Activated T-helper 2 cell treated with anti-CD3 and anti-CD28 coated beads, Interferon-gamma antibody, Interleukin-2, Interleukin-4, amounts not matched to agents 10 μg/mL and 5 μg/mL and 100 μg/mL, durations not matched to agents 14 hours and 24 hours and 36 hours (primary cell): ENCODE results near the gene ZNF580. TPM values are rescaled to one million over a fixed set of nuclear protein-coding genes. Genes with fewer than 3 reads are reported as not detected.

Experiments used
- DNase-seq: peaks from one replicate; pipeline ENCODE4 v3.0.0; 2021; ENCODE audit warnings: low spot score
- H3K27ac Mint-ChIP-seq: one replicate; pipeline ENCODE4 v1.8.0; 2021; ENCODE audit warnings: mixed read lengths
- H3K27me3 Mint-ChIP-seq: one replicate; pipeline ENCODE4 v1.8.0; 2021; ENCODE audit warnings: low read depth, mixed read lengths
- H3K36me3 Mint-ChIP-seq: one replicate; pipeline ENCODE4 v1.8.0; 2021; ENCODE audit warnings: low read depth, mixed read lengths
- H3K4me1 Mint-ChIP-seq: one replicate; pipeline ENCODE4 v1.8.0; 2021; ENCODE audit warnings: low read depth, mixed read lengths
- H3K4me3 Mint-ChIP-seq: one replicate; pipeline ENCODE4 v1.8.0; 2021; ENCODE audit warnings: low read depth, mild to moderate bottlenecking, moderate library complexity, mixed read lengths
- H3K9me3 Mint-ChIP-seq: one replicate; pipeline ENCODE4 v1.8.0; 2021; ENCODE audit warnings: mixed read lengths
- intact Hi-C: fragments of 100-400 bp; cut with micrococcal nuclease; formaldehyde crosslinking; loops from one replicate; pipeline ENCODE4 v1.15.1; 2023
- total RNA-seq: library from RNA; stranded (reverse); gene quantifications from 2 replicates; pipeline ENCODE4 v1.2.3, GENCODE V29; 2022

ZNF580 gene
- total RNA-seq, 1 donor from 2014 or later = 32.1 TPM

- H3K4me3 Mint-ChIP-seq = no peak overlapping the region
- H3K36me3 Mint-ChIP-seq = peaks cover 89% of the 10 kb centered on the region
- H3K4me1 Mint-ChIP-seq = peaks cover 3% of the 10 kb centered on the region
- H3K27ac Mint-ChIP-seq = no peak overlapping the region
- intact Hi-C loops = no loop called here
- DNase-seq = no peak
- H3K9me3 Mint-ChIP-seq = no peaks in the 10 kb centered on the region
- H3K27me3 Mint-ChIP-seq = no peaks in the 10 kb centered on the region
These were observed 25.7 kb downstream of the ZNF580 start for GRCh38 chr19:55666343-55667005.

- peaks cover under 1% of the 10 kb centered on the region for H3K4me1 Mint-ChIP-seq
- no peak for DNase-seq
- no peaks in the 10 kb centered on the region for H3K27me3 Mint-ChIP-seq
- intact Hi-C loops = no loop called here
- H3K36me3 Mint-ChIP-seq = peaks cover 88% of the 10 kb centered on the region
- H3K27ac Mint-ChIP-seq = no peak overlapping the region
- no peak overlapping the region for H3K4me3 Mint-ChIP-seq
- H3K9me3 Mint-ChIP-seq = no peaks in the 10 kb centered on the region
These were observed 26.2 kb downstream of the ZNF580 start for GRCh38 chr19:55667006-55667381.

- H3K9me3 Mint-ChIP-seq = no peaks in the 10 kb centered on the region
- H3K27me3 Mint-ChIP-seq = no peaks in the 10 kb centered on the region
- no peak overlapping the region for H3K27ac Mint-ChIP-seq
- peaks cover 88% of the 10 kb centered on the region for H3K36me3 Mint-ChIP-seq
- H3K4me1 Mint-ChIP-seq = no peaks in the 10 kb centered on the region
- no peak overlapping the region for H3K4me3 Mint-ChIP-seq
- intact Hi-C loops = no loop called here
- DNase-seq = no peak
These were observed 26.7 kb downstream of the ZNF580 start for GRCh38 chr19:55667511-55667910.

GRCh38 chr19:55667958-55668357 is 27.2 kb downstream of the ZNF580 start:
- H3K27ac Mint-ChIP-seq = no peak overlapping the region
- H3K4me1 Mint-ChIP-seq = no peaks in the 10 kb centered on the region
- DNase-seq = no peak
- no peaks in the 10 kb centered on the region for H3K9me3 Mint-ChIP-seq
- peaks cover 83% of the 10 kb centered on the region for H3K36me3 Mint-ChIP-seq
- no peak overlapping the region for H3K4me3 Mint-ChIP-seq
- intact Hi-C loops = no loop called here
- H3K27me3 Mint-ChIP-seq = no peaks in the 10 kb centered on the region

- Mint-ChIP-seq H3K9me3 (no peaks in the 10 kb centered on the region), H3K27ac (no peak overlapping the region), H3K27me3 (no peaks in the 10 kb centered on the region), H3K36me3 (peaks cover 83% of the 10 kb centered on the region), H3K4me1 (peaks cover 3% of the 10 kb centered on the region), H3K4me3 (no peak overlapping the region)
- intact Hi-C loops = no loop called here
- no peak for DNase-seq
These were observed 28.0 kb downstream of the ZNF580 start for GRCh38 chr19:55668603-55669348.

- intact Hi-C loops = no loop called here
These were observed 28.8 kb downstream of the ZNF580 start for GRCh38 chr19:55669418-55670279.

GRCh38 chr19:55670280-55671053 is 29.7 kb downstream of the ZNF580 start:
- H3K27me3 Mint-ChIP-seq = no peaks in the 10 kb centered on the region
- peaks cover 7% of the 10 kb centered on the region for H3K4me1 Mint-ChIP-seq
- no peak overlapping the region for H3K4me3 Mint-ChIP-seq
- intact Hi-C loops = no loop called here
- H3K9me3 Mint-ChIP-seq = no peaks in the 10 kb centered on the region
- no peak for DNase-seq
- H3K27ac Mint-ChIP-seq = peak overlapping the region; percentile 55
- H3K36me3 Mint-ChIP-seq = peaks cover 79% of the 10 kb centered on the region

More at GRCh38 chr19:55669418-55670279, 28.8 kb downstream of the ZNF580 start:
- no peak overlapping the region for H3K27ac Mint-ChIP-seq
- H3K27me3 Mint-ChIP-seq = no peaks in the 10 kb centered on the region
- no peak for DNase-seq
- no peaks in the 10 kb centered on the region for H3K9me3 Mint-ChIP-seq
- no peak overlapping the region for H3K4me3 Mint-ChIP-seq
- H3K4me1 Mint-ChIP-seq = peaks cover 6% of the 10 kb centered on the region
- peaks cover 81% of the 10 kb centered on the region for H3K36me3 Mint-ChIP-seq

- intact Hi-C loops = no loop called here
- Mint-ChIP-seq H3K4me3 (no peak overlapping the region), H3K27ac (no peak overlapping the region)
These were observed 30.2 kb downstream of the ZNF580 start for GRCh38 chr19:55671054-55671378.

GRCh38 chr19:55672418-55672817 is 31.6 kb downstream of the ZNF580 start:
- Mint-ChIP-seq H3K4me1 (peaks cover 24% of the 10 kb centered on the region), H3K27ac (no peak overlapping the region), H3K9me3 (no peaks in the 10 kb centered on the region), H3K36me3 (peaks cover 69% of the 10 kb centered on the region), H3K27me3 (no peaks in the 10 kb centered on the region), H3K4me3 (no peak overlapping the region)
- no peak for DNase-seq
- intact Hi-C loops = no loop called here

More at GRCh38 chr19:55671054-55671378, 30.2 kb downstream of the ZNF580 start:
- Mint-ChIP-seq H3K4me1 (peaks cover 12% of the 10 kb centered on the region), H3K9me3 (no peaks in the 10 kb centered on the region), H3K27me3 (no peaks in the 10 kb centered on the region), H3K36me3 (peaks cover 78% of the 10 kb centered on the region)
- DNase-seq = no peak

GRCh38 chr19:55673465-55673864 is 32.7 kb downstream of the ZNF580 start:
- no peak for DNase-seq
- H3K9me3 Mint-ChIP-seq = no peaks in the 10 kb centered on the region
- no peaks in the 10 kb centered on the region for H3K27me3 Mint-ChIP-seq
- intact Hi-C loops = no loop called here
- no peak overlapping the region for H3K4me3 Mint-ChIP-seq
- peaks cover 30% of the 10 kb centered on the region for H3K4me1 Mint-ChIP-seq
- peak overlapping the region; percentile 5 for H3K27ac Mint-ChIP-seq
- H3K36me3 Mint-ChIP-seq = peaks cover 68% of the 10 kb centered on the region

- no peak overlapping the region for H3K4me3 Mint-ChIP-seq
- peak overlapping the region; percentile 5 for H3K27ac Mint-ChIP-seq
- intact Hi-C loops = no loop called here
- H3K36me3 Mint-ChIP-seq = peaks cover 72% of the 10 kb centered on the region
- H3K4me1 Mint-ChIP-seq = peaks cover 31% of the 10 kb centered on the region
- no peak for DNase-seq
- no peaks in the 10 kb centered on the region for H3K27me3 Mint-ChIP-seq
- no peaks in the 10 kb centered on the region for H3K9me3 Mint-ChIP-seq
These were observed 33.1 kb downstream of the ZNF580 start for GRCh38 chr19:55673889-55674288.

- Mint-ChIP-seq H3K9me3 (no peaks in the 10 kb centered on the region), H3K27ac (peak overlapping the region; percentile 55), H3K4me3 (peak overlapping the region; percentile 61), H3K4me1 (peaks cover 34% of the 10 kb centered on the region), H3K36me3 (peaks cover 72% of the 10 kb centered on the region), H3K27me3 (no peaks in the 10 kb centered on the region)
- intact Hi-C loops = no loop called here
- DNase-seq = no peak
These were observed 33.6 kb downstream of the ZNF580 start for GRCh38 chr19:55674459-55674840.
